ENCODE measurements around the gene ZDBF2.
"Not testable (repeated sequence)": the region's sequence is repeated elsewhere in the genome, so short reads cannot be mapped to it uniquely, and the experiment has no call there.

The ZDBF2 gene

DNA sequence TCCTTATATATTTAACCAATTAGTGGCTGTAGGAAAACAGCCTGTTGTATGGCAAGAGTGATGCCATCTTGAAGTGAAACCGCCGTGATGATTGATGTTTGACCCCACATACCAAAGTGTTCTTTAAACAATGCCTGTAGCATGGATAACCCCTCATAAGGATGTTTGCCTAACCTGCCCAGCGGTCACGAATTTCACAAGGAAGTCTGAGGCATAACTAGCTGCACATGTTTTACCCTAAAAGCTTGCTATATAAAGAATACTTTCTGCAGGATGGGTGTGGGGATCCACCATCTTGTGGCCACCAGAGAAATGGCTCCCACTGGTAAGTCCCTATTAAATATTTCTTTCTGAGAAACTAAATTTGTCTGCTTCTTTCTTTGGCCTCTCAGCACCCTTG, 68.7 kb downstream of the ZDBF2 start:
- H3K27ac ChIP-seq: no peak overlapping the region
- TF ChIP-seq, protein P1, sequence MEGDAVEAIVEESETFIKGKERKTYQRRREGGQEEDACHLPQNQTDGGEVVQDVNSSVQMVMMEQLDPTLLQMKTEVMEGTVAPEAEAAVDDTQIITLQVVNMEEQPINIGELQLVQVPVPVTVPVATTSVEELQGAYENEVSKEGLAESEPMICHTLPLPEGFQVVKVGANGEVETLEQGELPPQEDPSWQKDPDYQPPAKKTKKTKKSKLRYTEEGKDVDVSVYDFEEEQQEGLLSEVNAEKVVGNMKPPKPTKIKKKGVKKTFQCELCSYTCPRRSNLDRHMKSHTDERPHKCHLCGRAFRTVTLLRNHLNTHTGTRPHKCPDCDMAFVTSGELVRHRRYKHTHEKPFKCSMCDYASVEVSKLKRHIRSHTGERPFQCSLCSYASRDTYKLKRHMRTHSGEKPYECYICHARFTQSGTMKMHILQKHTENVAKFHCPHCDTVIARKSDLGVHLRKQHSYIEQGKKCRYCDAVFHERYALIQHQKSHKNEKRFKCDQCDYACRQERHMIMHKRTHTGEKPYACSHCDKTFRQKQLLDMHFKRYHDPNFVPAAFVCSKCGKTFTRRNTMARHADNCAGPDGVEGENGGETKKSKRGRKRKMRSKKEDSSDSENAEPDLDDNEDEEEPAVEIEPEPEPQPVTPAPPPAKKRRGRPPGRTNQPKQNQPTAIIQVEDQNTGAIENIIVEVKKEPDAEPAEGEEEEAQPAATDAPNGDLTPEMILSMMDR (conservative IDR thresholded peaks at IDR 0.05; ENCODE audit: low read depth): no peak
- POLR2A ChIA-PET (ENCODE audit: low non-redundant PET): no interaction called here
- DNase-seq (ENCODE audit: low spot score): no peak
- CTCF ChIA-PET: no interaction called here

DNA sequence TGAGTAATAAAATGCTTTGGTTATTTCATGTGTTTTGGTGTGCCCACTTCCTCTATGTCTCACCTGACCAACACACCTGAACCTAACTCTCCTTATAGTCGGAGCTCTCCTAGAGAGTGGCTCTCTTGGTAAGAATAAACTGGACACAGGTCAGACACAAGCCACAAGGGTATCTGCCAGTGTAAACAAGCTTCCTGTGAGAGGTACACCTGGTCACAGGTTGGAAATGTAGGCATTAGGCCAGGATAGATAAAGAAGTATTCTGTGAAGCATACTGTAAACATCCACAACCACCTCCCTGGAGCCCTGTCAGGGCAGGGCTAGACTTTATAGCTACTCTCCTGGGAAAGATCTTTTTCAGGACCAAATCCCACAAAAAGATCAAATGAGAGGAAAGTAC, 69.4 kb downstream of the ZDBF2 start:
- POLR2A ChIA-PET (ENCODE audit: low non-redundant PET): no interaction called here
- CTCF ChIA-PET: no interaction called here

DNA sequence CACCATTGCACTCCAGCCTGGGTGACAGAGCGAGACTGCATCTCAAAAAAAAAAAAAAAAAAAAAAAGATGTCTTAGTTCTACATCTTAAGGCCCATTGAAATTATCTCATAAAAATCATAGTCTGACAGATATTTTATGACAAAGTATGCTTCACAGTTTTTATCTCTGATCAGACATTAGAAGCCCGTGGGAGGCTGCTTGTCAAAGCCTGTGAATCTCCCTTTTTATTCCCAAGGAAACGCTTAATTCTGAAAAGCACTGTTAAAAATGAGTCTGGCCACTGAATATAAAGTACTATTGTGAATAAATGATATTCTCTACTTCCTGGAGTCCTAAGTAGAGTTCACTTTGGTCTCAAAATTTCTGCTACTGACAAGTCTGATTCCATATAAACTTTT, 71.1 kb downstream of the ZDBF2 start:
- ChIA-PET POLR2A (ENCODE audit: low non-redundant PET) (interaction anchor here (0.6 kb wide), 1 partner anchor 1347 kb away, joined by 7 read pairs; no protein-coding TSS in a partner anchor), CTCF (no interaction called here)
- TF ChIP-seq, protein P1 (conservative IDR thresholded peaks at IDR 0.05; ENCODE audit: low read depth): no peak
- H3K27ac ChIP-seq: no peak overlapping the region
- no peak for DNase-seq (ENCODE audit: low spot score)

More for the DNA sequence above, 69.4 kb downstream of the ZDBF2 start:
- TF ChIP-seq, protein P1 (conservative IDR thresholded peaks at IDR 0.05; ENCODE audit: low read depth): no peak
- H3K27ac ChIP-seq: no peak overlapping the region
- DNase-seq (ENCODE audit: low spot score): no peak

DNA sequence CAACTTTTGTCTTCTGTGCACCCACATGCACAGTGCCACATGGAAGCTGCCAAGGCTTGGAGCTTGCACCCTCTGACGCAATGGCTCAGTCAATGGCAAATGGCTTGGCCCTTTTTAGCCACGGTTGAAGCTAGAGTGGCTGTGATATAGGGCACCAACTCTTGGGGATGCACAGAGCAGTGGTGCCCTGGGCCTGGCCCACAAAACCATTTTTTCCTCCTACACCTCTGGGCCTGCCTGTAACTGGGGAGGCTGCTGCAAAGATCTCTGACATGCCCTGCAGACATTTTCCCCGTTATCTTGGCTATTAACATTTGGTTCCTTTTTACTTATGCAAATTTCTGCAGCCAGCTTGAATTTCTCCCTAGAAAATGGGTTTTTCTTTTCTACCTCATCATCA, 74.9 kb downstream of the ZDBF2 start:
- no peak for DNase-seq (ENCODE audit: low spot score)
- POLR2A ChIA-PET (ENCODE audit: low non-redundant PET): no interaction called here
- TF ChIP-seq, protein P1 (conservative IDR thresholded peaks at IDR 0.05; ENCODE audit: low read depth): no peak
- H3K27ac ChIP-seq: no peak overlapping the region
- CTCF ChIA-PET: no interaction called here

DNA sequence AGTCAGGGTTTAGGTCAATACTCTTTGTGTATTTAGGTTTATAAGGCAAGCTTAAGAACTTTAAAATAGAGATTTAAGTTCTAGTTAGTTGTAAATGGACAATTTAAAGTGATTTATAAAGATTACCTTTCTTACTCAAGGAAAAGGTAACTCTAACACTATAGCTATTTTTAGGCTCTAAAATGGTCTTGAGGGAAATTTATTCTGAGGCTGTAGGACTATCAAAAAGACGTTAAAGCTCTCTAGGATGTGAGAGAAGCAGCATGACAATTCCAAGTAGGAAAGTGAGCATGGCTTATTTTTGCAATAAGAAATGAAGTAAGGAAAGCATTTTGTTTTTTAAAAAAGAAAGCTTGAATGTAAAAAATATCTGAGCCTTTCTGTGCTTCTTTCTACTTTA, 78.1 kb downstream of the ZDBF2 start:
- H3K27ac ChIP-seq: no peak overlapping the region
- ChIA-PET POLR2A (ENCODE audit: low non-redundant PET) (no interaction called here), CTCF (no interaction called here)
- TF ChIP-seq, protein P1 (conservative IDR thresholded peaks at IDR 0.05; ENCODE audit: low read depth): no peak
- no peak for DNase-seq (ENCODE audit: low spot score)

DNA sequence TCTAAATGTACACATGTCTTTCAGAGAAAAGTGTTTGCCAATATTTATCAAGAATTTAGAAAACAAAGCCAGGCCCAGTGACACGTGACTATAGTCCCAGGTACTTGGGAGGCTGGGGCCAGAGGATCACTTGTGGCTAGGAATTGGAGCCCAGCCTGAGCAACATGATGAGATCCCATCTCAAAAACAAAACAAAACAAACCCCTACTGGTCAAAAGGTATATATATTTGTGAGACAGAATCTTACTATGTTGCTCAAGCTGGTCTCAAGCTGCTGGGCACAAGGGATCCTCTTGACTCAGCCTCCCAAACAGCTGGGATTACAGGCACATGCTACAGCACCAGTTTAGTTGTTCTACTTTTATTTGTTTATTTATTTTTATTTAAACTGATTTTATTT, 79.2 kb downstream of the ZDBF2 start:
- ChIA-PET CTCF (interaction anchor here (1.3 kb wide), 1 partner anchor 14 kb away, joined by 4 read pairs; no protein-coding TSS in a partner anchor), POLR2A (ENCODE audit: low non-redundant PET) (no interaction called here)
- no peak for DNase-seq (ENCODE audit: low spot score)
- TF ChIP-seq, protein P1 (conservative IDR thresholded peaks at IDR 0.05; ENCODE audit: low read depth): no peak
- H3K27ac ChIP-seq: no peak overlapping the region

DNA sequence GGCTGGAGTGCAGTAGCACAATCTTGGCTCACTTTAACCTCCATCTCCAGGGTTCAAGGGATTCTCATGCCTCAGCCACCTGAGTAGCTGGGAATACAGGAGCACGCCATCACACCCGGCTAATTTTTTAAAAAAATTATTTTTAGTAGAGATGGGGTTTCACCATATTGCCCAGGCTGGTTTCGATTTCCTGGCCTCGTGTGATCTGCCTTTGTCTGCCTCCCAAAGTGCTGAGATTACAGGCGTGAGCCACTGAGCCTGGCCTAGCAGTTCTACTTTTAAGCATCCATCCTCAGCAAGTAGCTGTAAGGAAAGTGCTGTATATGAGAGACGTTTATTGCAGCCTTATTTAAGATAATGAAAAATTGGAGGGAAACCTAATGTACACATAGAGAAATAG, 79.7 kb downstream of the ZDBF2 start:
- no peak overlapping the region for H3K27ac ChIP-seq
- CTCF ChIA-PET: interaction anchor here (1.3 kb wide), 1 partner anchor 13 kb away, joined by 4 read pairs; no protein-coding TSS in a partner anchor
- DNase-seq (ENCODE audit: low spot score): no peak
- TF ChIP-seq, protein P1 (conservative IDR thresholded peaks at IDR 0.05; ENCODE audit: low read depth): no peak
- POLR2A ChIA-PET (ENCODE audit: low non-redundant PET): no interaction called here

DNA sequence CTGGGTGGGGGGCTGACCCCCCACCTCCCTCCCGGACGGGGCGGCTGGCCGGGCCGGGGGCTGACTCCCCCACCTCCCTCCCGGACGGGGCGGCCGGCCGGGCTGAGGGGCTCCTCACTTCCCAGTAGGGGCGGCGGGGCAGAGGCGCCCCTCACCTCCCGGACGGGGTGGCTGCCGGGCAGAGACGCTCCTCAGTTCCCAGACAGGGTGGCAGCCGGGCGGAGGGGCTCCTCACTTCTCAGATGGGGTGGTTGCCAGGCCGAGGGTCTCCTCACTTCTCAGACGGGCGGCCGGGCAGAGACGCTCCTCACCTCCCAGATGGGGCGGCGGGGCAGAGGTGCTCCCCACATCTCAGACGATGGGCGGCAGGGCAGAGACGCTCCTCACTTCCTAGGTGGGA, 82.4 kb downstream of the ZDBF2 start:
- DNase-seq (ENCODE audit: low spot score); CTCF ChIA-PET; POLR2A ChIA-PET (ENCODE audit: low non-redundant PET); H3K27ac ChIP-seq: not testable (repeated sequence)

DNA sequence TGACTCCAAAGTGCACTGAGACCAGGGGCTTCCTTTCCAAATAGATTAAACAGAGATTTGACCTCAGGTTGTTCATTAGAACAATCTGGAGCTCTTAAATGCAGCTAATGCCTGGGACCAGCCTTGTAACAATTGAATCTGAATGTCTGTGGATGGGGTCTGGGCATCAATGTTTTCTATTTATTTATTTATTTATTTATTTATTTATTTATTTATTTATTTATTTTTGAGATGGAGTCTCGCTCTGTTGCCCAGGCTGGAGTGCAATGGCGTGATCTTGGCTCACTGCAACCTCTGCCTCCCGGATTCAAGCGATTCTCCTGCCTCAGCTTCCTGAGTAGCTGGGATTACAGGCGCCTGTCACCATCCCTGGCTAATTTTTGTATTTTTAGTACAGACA, 86.4 kb downstream of the ZDBF2 start:
- POLR2A ChIA-PET (ENCODE audit: low non-redundant PET); H3K27ac ChIP-seq; DNase-seq (ENCODE audit: low spot score); CTCF ChIA-PET: not testable (repeated sequence)
